Measurements from ENCODE around the gene ZMIZ2. TPM values are rescaled to one million over a fixed set of nuclear protein-coding genes. Genes with fewer than 3 reads are reported as not detected.

Gene ZMIZ2
- total RNA-seq, 1 donor from 2014 or later = 76.8 TPM

DNA sequence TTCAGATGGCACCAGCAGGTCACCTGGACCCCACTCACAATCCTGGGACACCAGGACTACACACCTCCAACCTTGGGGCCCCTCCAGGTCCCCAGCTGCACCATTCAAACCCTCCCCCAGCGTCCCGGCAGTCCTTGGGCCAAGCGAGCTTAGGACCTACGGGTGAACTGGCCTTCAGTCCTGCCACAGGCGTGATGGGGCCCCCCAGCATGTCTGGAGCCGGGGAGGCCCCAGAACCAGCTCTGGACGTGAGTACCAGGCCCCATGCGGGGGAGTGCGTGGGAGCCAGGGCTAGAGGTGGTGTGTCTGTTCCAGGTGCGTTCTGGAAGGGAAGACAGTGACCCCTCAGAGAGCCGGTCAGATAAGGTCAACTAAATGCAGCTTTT, 17.8 kb downstream of the ZMIZ2 start:
- Histone ChIP-seq H3K4me2 (ENCODE audit: low read length) (no peak overlapping the region), H3K79me2 (ENCODE audit: insufficient read depth, low read length) (no peaks in the 10 kb centered on the region), H4K20me1 (ENCODE audit: insufficient read depth, low read length) (peaks cover 15% of the 10 kb centered on the region), H3K27me3 (ENCODE audit: insufficient read depth, low read length) (no peaks in the 10 kb centered on the region), H3K36me3 (ENCODE audit: insufficient read depth, low read length) (peaks cover 9% of the 10 kb centered on the region), H3K9me3 (ENCODE audit: insufficient read depth, low read depth, low read length) (no peaks in the 10 kb centered on the region), H3K4me3 (ENCODE audit: insufficient read depth, low read depth, low read length) (no peak overlapping the region), H3K4me1 (ENCODE audit: insufficient read depth, low read length) (peaks cover 22% of the 10 kb centered on the region), H3K27ac (ENCODE audit: low read depth, low read length) (no peak overlapping the region), H2AFZ (ENCODE audit: low read depth, low read length) (no peak overlapping the region), H3K9ac (ENCODE audit: low read length) (no peak overlapping the region)
- no peak for TF ChIP-seq EZH2 (IDR thresholded peaks at IDR 0.05; ENCODE audit: insufficient read depth, low read length)
- TF ChIP-seq, protein P1, sequence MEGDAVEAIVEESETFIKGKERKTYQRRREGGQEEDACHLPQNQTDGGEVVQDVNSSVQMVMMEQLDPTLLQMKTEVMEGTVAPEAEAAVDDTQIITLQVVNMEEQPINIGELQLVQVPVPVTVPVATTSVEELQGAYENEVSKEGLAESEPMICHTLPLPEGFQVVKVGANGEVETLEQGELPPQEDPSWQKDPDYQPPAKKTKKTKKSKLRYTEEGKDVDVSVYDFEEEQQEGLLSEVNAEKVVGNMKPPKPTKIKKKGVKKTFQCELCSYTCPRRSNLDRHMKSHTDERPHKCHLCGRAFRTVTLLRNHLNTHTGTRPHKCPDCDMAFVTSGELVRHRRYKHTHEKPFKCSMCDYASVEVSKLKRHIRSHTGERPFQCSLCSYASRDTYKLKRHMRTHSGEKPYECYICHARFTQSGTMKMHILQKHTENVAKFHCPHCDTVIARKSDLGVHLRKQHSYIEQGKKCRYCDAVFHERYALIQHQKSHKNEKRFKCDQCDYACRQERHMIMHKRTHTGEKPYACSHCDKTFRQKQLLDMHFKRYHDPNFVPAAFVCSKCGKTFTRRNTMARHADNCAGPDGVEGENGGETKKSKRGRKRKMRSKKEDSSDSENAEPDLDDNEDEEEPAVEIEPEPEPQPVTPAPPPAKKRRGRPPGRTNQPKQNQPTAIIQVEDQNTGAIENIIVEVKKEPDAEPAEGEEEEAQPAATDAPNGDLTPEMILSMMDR (IDR thresholded peaks at IDR 0.05; ENCODE audit: insufficient read depth, low read depth, low read length) = no peak
- no peak for FAIRE-seq
- no peaks in the 10 kb centered on the region for H3K27me3 Mint-ChIP-seq (ENCODE audit: low read depth, unreplicated experiment)
- H3K4me1 Mint-ChIP-seq (ENCODE audit: low read depth, unreplicated experiment) = peaks cover 16% of the 10 kb centered on the region
- DNase-seq (ENCODE audit: low read depth) = no peak
- no peaks in the 10 kb centered on the region for H3K9me3 Mint-ChIP-seq (ENCODE audit: unreplicated experiment)
- peaks cover 18% of the 10 kb centered on the region for H3K36me3 Mint-ChIP-seq (ENCODE audit: low read depth, unreplicated experiment)
- H3K4me3 Mint-ChIP-seq (ENCODE audit: unreplicated experiment) = no peak overlapping the region
- no peak overlapping the region for H3K27ac Mint-ChIP-seq (ENCODE audit: unreplicated experiment)

DNA sequence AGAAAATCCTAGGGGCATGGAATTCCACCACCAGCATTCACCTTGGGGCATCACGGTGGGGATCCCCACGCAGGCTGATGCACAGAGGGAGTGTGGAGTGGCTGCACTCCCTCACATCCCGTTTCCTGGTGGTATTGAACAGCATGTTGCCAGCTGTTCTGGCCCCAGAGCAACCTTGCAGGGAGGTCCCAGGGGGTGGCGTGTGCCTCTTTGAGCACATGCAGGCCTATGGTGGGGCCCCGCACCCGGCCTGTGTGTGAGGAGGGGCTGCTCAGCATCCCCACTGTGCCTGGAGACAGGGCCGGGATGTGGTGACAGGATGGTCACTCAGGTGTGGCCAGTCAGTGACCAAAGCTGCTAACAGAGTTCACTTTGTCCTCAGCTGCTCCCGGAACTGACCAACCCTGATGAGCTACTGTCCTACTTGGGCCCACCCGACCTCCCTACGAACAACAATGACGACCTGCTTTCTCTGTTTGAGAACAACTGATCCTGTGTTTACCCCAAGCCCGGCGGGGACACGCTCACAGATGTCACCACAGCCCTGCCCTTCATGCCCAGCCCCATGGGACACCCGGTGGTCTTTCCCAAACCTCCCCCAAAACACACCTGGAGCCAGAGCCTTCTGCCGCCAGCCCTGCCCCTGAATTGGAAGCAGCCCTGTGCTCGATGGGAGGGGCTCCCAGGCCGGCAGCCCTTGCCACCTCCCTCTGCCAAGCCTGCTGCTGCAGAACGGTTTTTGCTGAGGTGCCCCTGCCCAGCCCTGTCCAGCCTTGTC, 18.7 kb downstream of the ZMIZ2 start:
- Histone ChIP-seq H4K20me1 (ENCODE audit: insufficient read depth, low read length) (peaks cover 15% of the 10 kb centered on the region), H3K4me2 (ENCODE audit: low read length) (no peak overlapping the region), H3K4me3 (ENCODE audit: insufficient read depth, low read depth, low read length) (no peak overlapping the region), H3K36me3 (ENCODE audit: insufficient read depth, low read length) (peaks cover 8% of the 10 kb centered on the region), H3K9ac (ENCODE audit: low read length) (no peak overlapping the region), H3K9me3 (ENCODE audit: insufficient read depth, low read depth, low read length) (no peaks in the 10 kb centered on the region), H3K4me1 (ENCODE audit: insufficient read depth, low read length) (peaks cover 22% of the 10 kb centered on the region), H3K27me3 (ENCODE audit: insufficient read depth, low read length) (no peaks in the 10 kb centered on the region), H3K79me2 (ENCODE audit: insufficient read depth, low read length) (no peaks in the 10 kb centered on the region), H3K27ac (ENCODE audit: low read depth, low read length) (no peak overlapping the region), H2AFZ (ENCODE audit: low read depth, low read length) (no peak overlapping the region)
- no peak for TF ChIP-seq EZH2 (IDR thresholded peaks at IDR 0.05; ENCODE audit: insufficient read depth, low read length)
- TF ChIP-seq, protein P1 (IDR thresholded peaks at IDR 0.05; ENCODE audit: insufficient read depth, low read depth, low read length) = no peak
- peaks cover 15% of the 10 kb centered on the region for H3K36me3 Mint-ChIP-seq (ENCODE audit: low read depth, unreplicated experiment)
- H3K4me3 Mint-ChIP-seq (ENCODE audit: unreplicated experiment) = no peak overlapping the region
- no peaks in the 10 kb centered on the region for H3K27me3 Mint-ChIP-seq (ENCODE audit: low read depth, unreplicated experiment)
- peaks cover 16% of the 10 kb centered on the region for H3K4me1 Mint-ChIP-seq (ENCODE audit: low read depth, unreplicated experiment)
- H3K27ac Mint-ChIP-seq (ENCODE audit: unreplicated experiment) = no peak overlapping the region
- no peak for DNase-seq (ENCODE audit: low read depth)
- H3K9me3 Mint-ChIP-seq (ENCODE audit: unreplicated experiment) = no peaks in the 10 kb centered on the region
- no peak for FAIRE-seq
